ENCODE data around the gene ADCYAP1R1. TPM values are rescaled to one million over a fixed set of nuclear protein-coding genes. Genes with fewer than 3 reads are reported as not detected.

Gene ADCYAP1R1
- total RNA-seq, 1 experiment from 2014 or later, result 0.12 TPM

GRCh38 chr7:31062746-31063435 is 10.8 kb downstream of the ADCYAP1R1 start:
- H3K9ac ChIP-seq (ENCODE audit: low read length), result no peak overlapping the region
- no peak overlapping the region for H3K27ac ChIP-seq (ENCODE audit: low read depth, low read length)
- no peak for ATAC-seq
- H3K9me3 ChIP-seq (ENCODE audit: control insufficient read depth in 1 of 2, insufficient read depth in 1 of 2, low read depth in 1 of 2, low read length in 2 of 2), result no peaks in the 10 kb centered on the region
- H3K4me1 ChIP-seq (ENCODE audit: control insufficient read depth in 1 of 2, insufficient read depth in 2 of 2, low read length in 2 of 2), result no peaks in the 10 kb centered on the region
- H3K4me2 ChIP-seq (ENCODE audit: low read length), result no peak overlapping the region
- no peaks in the 10 kb centered on the region for H3K79me2 ChIP-seq (ENCODE audit: insufficient read depth, low read length)
- no peaks in the 10 kb centered on the region for H3K27me3 ChIP-seq (ENCODE audit: insufficient read depth, low read length)
- no peak overlapping the region for H3K4me3 ChIP-seq (replicated peaks in 1 of 2; ENCODE audit: low read depth in 1 of 2, low read length in 2 of 2)
- no TSS peak for BruUV-seq (replicated peaks)
- TF ChIP-seq SIN3A (IDR thresholded peaks at IDR 0.05; ENCODE audit: low read depth) (no peak), EGR1 (IDR thresholded peaks at IDR 0.05; ENCODE audit: low read depth) (no peak), ZNF274 (IDR thresholded peaks at IDR 0.05; ENCODE audit: low read depth, low read length) (no peak), ATF3 (IDR thresholded peaks at IDR 0.05) (no peak), EZH2phosphoT487 (IDR thresholded peaks at IDR 0.05; ENCODE audit: borderline replicate concordance) (no peak), POLR2AphosphoS5 (IDR thresholded peaks at IDR 0.05; ENCODE audit: low read depth, low read length) (no peak), CBX3 (IDR thresholded peaks at IDR 0.05; ENCODE audit: low read depth) (no peak), EZH2 (IDR thresholded peaks at IDR 0.05) (no peak), SP1 (IDR thresholded peaks at IDR 0.05; ENCODE audit: low read depth) (no peak), SRF (IDR thresholded peaks at IDR 0.05; ENCODE audit: low read depth) (no peak), POLR2A (IDR thresholded peaks at IDR 0.05; ENCODE audit: borderline replicate concordance, extremely low read depth, insufficient read depth, insufficient read length) (no peak), YY1 (IDR thresholded peaks at IDR 0.05; ENCODE audit: extremely low read depth, insufficient replicate concordance, low read depth, low read length) (no peak), ZBTB33 (IDR thresholded peaks at IDR 0.05; ENCODE audit: extremely low read depth, insufficient replicate concordance, low read length) (no peak), TCF7L2 (IDR thresholded peaks at IDR 0.05; ENCODE audit: borderline replicate concordance, extremely low read depth, insufficient read depth, insufficient read length) (no peak), ELF1 (IDR thresholded peaks at IDR 0.05; ENCODE audit: borderline replicate concordance, low read depth) (no peak), RAD21 (IDR thresholded peaks at IDR 0.05; ENCODE audit: low read depth) (no peak), ZFX (IDR thresholded peaks at IDR 0.05) (no peak), CEBPB (IDR thresholded peaks at IDR 0.05; ENCODE audit: low read depth) (no peak)
- intact Hi-C loops (cut with micrococcal nuclease), result no loop called here
- ChIA-PET RAD21 (ENCODE audit: low non-redundant PET in 1 of 2, low total read pairs in 2 of 2, uncharacterized antibody in 2 of 2, unreplicated experiment in 2 of 2) (no interaction called here), CTCF (no interaction called here), POLR2A (no interaction called here)
- no peaks in the 10 kb centered on the region for H3K36me3 ChIP-seq (ENCODE audit: control insufficient read depth in 1 of 2, insufficient read depth in 2 of 2, low read length in 2 of 2)
- H4K20me1 ChIP-seq (ENCODE audit: insufficient read depth), result no peaks in the 10 kb centered on the region
- DNase-seq (ENCODE audit: low read depth, low spot score), result no peak
- H2AFZ ChIP-seq (ENCODE audit: low read depth, low read length, poor library complexity, severe bottlenecking), result no peak overlapping the region
- H3K9me2 ChIP-seq (ENCODE audit: insufficient read depth), result no peaks in the 10 kb centered on the region

Data from HCT116 (cell line).